Measurements from ENCODE around the gene GPR39. TPM values are rescaled to one million over a fixed set of nuclear protein-coding genes. Genes with fewer than 3 reads are reported as not detected.

The GPR39 gene
- total and polyA plus RNA-seq, 7 donors, result 0.05 to 0.08 TPM; not detected in 5

DNA sequence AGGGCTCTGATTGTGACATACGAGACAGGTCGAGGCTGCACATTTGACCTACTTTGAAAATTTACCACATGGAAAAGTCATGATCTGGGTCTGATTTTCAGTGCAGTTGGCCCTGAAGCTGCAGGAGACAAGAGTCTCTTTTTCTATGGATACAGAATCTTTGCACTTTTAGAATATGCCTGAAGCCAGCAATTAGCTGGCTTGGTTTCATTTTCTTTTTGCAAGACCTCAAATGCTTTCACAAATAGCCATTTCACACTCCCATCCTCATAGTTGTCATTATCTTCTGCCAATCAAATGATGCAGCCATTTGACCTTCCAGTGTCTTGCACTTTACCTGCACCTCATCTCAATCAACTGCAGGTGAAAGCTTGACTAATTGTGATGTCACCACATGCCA lies 59.0 kb downstream of the GPR39 start:
- H3K4me3 ChIP-seq, result no peak overlapping the region
- ATAC-seq, result no peak
- peaks cover 0 to 2% (median 0%) of the 10 kb centered on the region in 3 donors for H3K27me3 ChIP-seq (ENCODE audit: insufficient read depth in 3 of 3, low read length in 2 of 3)
- 75 to 80% (median 78%) methylated on average over 2 of the region's 2 CpGs for WGBS, 3 donors
- no peak for DNase-seq
- H3K36me3 ChIP-seq (ENCODE audit: insufficient read depth in 1 of 2, low read depth in 1 of 2), result no peaks in the 10 kb centered on the region
- H3K4me1 ChIP-seq, result no peaks in the 10 kb centered on the region
- H3K27ac ChIP-seq, result no peak overlapping the region
- H3K9me3 ChIP-seq, result no peaks in the 10 kb centered on the region
- intact Hi-C loops (cut with DNase I), result no loop called here
- TF ChIP-seq, protein P1, sequence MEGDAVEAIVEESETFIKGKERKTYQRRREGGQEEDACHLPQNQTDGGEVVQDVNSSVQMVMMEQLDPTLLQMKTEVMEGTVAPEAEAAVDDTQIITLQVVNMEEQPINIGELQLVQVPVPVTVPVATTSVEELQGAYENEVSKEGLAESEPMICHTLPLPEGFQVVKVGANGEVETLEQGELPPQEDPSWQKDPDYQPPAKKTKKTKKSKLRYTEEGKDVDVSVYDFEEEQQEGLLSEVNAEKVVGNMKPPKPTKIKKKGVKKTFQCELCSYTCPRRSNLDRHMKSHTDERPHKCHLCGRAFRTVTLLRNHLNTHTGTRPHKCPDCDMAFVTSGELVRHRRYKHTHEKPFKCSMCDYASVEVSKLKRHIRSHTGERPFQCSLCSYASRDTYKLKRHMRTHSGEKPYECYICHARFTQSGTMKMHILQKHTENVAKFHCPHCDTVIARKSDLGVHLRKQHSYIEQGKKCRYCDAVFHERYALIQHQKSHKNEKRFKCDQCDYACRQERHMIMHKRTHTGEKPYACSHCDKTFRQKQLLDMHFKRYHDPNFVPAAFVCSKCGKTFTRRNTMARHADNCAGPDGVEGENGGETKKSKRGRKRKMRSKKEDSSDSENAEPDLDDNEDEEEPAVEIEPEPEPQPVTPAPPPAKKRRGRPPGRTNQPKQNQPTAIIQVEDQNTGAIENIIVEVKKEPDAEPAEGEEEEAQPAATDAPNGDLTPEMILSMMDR (IDR thresholded peaks at IDR 0.05), result no peak

DNA sequence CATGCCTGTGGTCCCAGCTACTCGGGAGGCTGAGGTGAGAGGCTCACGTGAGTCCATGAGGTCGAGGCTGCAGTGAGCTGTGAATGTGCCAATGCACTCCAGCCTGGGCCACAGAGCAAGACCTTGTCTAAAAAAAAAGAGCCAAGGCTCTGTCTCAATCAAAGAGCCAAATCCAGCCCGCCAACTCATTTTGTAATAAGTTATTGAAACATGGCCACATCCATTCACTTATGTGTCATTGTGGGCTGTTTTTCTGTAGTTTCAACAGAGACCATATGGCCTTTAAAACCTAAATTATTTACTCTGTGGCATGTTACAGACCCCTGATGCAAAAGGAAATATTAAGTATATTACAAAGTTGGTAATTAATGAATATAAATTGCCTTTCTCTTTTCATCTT lies 60.8 kb downstream of the GPR39 start:
- Histone ChIP-seq H3K4me3 (no peak overlapping the region), H3K4me1 (no peaks in the 10 kb centered on the region), H3K27me3 (ENCODE audit: insufficient read depth in 3 of 3, low read length in 2 of 3) (peaks cover 0 to 2% (median 0%) of the 10 kb centered on the region in 3 donors), H3K36me3 (ENCODE audit: insufficient read depth in 1 of 2, low read depth in 1 of 2) (no peaks in the 10 kb centered on the region), H3K27ac (no peak overlapping the region), H3K9me3 (no peaks in the 10 kb centered on the region)
- DNase-seq, result no peak
- 77 to 84% (median 81%) methylated on average over 4 of the region's 4 CpGs for WGBS, 3 donors
- TF ChIP-seq, protein P1 (IDR thresholded peaks at IDR 0.05), result no peak
- intact Hi-C loops (cut with DNase I), result no loop called here
- ATAC-seq, result no peak

DNA sequence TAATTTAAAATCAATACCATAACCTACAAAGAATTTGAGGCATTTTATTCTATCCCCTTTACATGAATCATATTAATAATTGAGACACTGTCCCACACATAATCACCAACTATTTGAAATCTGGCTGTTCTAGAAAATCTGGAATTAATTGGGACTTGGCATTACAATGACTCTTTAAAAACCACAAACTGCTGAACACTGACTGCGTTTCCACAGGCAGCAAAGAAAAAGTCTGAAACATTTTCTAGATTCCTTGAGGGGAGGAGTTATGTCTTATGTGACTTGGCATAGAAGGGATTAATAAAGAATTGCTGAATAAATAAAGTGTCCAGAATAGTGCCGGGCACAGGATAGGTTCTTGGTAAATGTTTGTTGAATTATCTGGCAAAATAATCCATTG lies 61.4 kb downstream of the GPR39 start:
- 28 to 52% (median 34%) methylated on average over 2 of the region's 2 CpGs for WGBS, 3 donors
- H3K36me3 ChIP-seq (ENCODE audit: insufficient read depth in 1 of 2, low read depth in 1 of 2), result no peaks in the 10 kb centered on the region
- TF ChIP-seq, protein P1 (IDR thresholded peaks at IDR 0.05), result no peak
- ATAC-seq (no peak), DNase-seq (no peak)
- no peak overlapping the region for H3K27ac ChIP-seq
- no peak overlapping the region for H3K4me3 ChIP-seq
- no peaks in the 10 kb centered on the region for H3K4me1 ChIP-seq
- intact Hi-C loops (cut with DNase I), result no loop called here
- H3K9me3 ChIP-seq, result no peaks in the 10 kb centered on the region
- peaks cover 0 to 2% (median 0%) of the 10 kb centered on the region in 3 donors for H3K27me3 ChIP-seq (ENCODE audit: insufficient read depth in 3 of 3, low read length in 2 of 3)

DNA sequence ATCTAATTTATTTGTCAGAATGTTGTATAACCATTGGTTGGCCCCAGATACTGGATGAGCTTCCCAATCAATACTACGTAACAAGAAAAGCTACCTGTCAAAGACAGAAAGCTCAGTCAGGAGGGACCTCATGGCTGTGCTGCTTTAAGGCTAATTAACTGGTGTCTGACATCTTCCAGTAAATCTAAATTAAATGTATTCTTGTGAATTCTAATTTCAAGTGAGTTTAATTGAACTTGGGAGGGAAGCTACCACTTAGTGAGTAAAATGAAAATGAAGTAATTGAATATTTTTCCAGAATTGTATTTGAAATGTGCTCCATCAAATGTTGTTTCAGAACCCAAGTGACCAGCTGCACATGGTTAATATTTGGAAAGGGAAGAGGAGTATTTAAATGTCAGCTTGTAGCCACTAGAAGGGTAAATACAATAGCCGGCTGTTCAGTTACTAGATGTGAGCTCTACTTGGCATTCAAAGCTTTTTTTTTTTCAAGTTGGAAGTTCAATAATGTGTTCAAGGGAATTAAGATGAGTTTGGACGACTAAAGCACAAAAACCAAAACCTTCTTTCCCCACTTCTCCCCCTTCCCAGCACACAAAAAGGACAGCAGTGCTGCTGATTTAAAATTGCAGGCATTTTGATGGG lies 62.0 kb downstream of the GPR39 start:
- intact Hi-C loops (cut with DNase I), result no loop called here
- H3K27me3 ChIP-seq (ENCODE audit: insufficient read depth in 3 of 3, low read length in 2 of 3), result peaks cover 0 to 2% (median 0%) of the 10 kb centered on the region in 3 donors
- DNase-seq (no peak), ATAC-seq (no peak)
- 36 to 48% (median 40%) methylated on average over 3 of the region's 3 CpGs for WGBS, 3 donors
- no peaks in the 10 kb centered on the region for H3K9me3 ChIP-seq
- H3K36me3 ChIP-seq (ENCODE audit: insufficient read depth in 1 of 2, low read depth in 1 of 2), result no peaks in the 10 kb centered on the region
- H3K4me3 ChIP-seq, result no peak overlapping the region
- no peak overlapping the region for H3K27ac ChIP-seq
- H3K4me1 ChIP-seq, result no peaks in the 10 kb centered on the region
- TF ChIP-seq, protein P1 (IDR thresholded peaks at IDR 0.05), result no peak

DNA sequence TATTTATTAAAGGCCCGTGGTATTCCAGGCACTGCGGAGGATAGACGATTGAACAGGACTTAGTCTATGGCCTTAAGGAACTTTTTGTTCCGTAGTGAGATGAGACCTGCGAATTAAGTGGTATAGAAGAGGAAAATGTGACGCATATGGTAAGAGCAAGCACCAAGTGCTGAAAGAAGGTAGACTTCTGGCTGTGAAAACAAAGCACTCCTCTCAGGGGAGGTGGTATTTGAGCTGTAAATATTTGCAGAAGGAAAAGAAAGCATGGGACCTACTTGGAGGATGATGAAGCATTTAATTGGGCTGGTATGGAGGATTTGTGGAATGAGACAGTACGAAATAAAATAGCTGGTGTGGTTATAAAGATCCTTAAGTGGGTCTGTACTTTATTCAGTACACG lies 62.5 kb downstream of the GPR39 start:
- ATAC-seq (no peak), DNase-seq (no peak)
- TF ChIP-seq, protein P1 (IDR thresholded peaks at IDR 0.05), result no peak
- WGBS, 3 donors, result 39 to 47% (median 41%) methylated on average over 8 of the region's 8 CpGs
- intact Hi-C loops (cut with DNase I), result no loop called here
- no peaks in the 10 kb centered on the region for H3K36me3 ChIP-seq (ENCODE audit: insufficient read depth in 1 of 2, low read depth in 1 of 2)
- H3K27ac ChIP-seq, result no peak overlapping the region
- no peaks in the 10 kb centered on the region for H3K9me3 ChIP-seq
- H3K27me3 ChIP-seq (ENCODE audit: insufficient read depth in 3 of 3, low read length in 2 of 3), result peaks cover 0 to 2% (median 0%) of the 10 kb centered on the region in 3 donors
- H3K4me1 ChIP-seq, result no peaks in the 10 kb centered on the region
- no peak overlapping the region for H3K4me3 ChIP-seq
